Skeletal muscle tissue (tissue), 4 donors: Measurements from ENCODE around the gene GSAP. TPM values are rescaled to one million over a fixed set of nuclear protein-coding genes. Genes with fewer than 3 reads are reported as not detected.
A peak's percentile ranks its signal among the peaks of the same experiment; 100 is the strongest.

ENCODE experiments used
- H3K27ac ChIP-seq: one replicate; pipeline ENCODE4 v1.7.0; 2013; ENCODE audit warnings: mild to moderate bottlenecking, low read depth, low read length, inconsistent platforms
- H3K27me3 ChIP-seq, 3 donors: one replicate each; pipeline ENCODE4 v1.7.0; 2013; ENCODE audit warnings: low read length in 3 of 3; ENCODE audit not compliant: control insufficient read depth in 3 of 3, insufficient read depth in 3 of 3
- H3K36me3 ChIP-seq, 3 donors: one replicate each; pipeline ENCODE4 v1.7.0; 2013; ENCODE audit warnings: low read length in 3 of 3; ENCODE audit not compliant: control insufficient read depth in 3 of 3, insufficient read depth in 3 of 3
- H3K4me1 ChIP-seq, 3 donors: one replicate each; pipeline ENCODE4 v1.7.0; 2013; ENCODE audit warnings: low read length in 3 of 3, mild to moderate bottlenecking in 3 of 3; ENCODE audit not compliant: control insufficient read depth in 3 of 3, insufficient read depth in 3 of 3
- H3K4me3 ChIP-seq, 3 donors: one replicate each; pipeline ENCODE4 v1.7.0; 2013; ENCODE audit warnings: low read length in 3 of 3
- H3K9ac ChIP-seq, 3 donors: one replicate each; pipeline ENCODE4 v1.7.0; 2013; ENCODE audit warnings: low read length in 3 of 3, mild to moderate bottlenecking in 3 of 3, moderate library complexity in 2 of 3, low read depth in 1 of 3
- H3K9me3 ChIP-seq, 3 donors: one replicate each; pipeline ENCODE4 v1.7.0; 2013; ENCODE audit warnings: low read length in 3 of 3; ENCODE audit not compliant: control insufficient read depth in 3 of 3
- total RNA-seq: library from RNA; depleted of rRNA; stranded (reverse); fragments of >200 nt; gene quantifications from one replicate; pipeline ENCODE4 v1.2.3, GENCODE V29; 2014
- donor health status: Osteomylitis.

Gene GSAP
- total RNA-seq, 1 donor from 2014 or later: 6.8 TPM

- no peaks in the 10 kb centered on the region for H3K9me3 ChIP-seq
- no peaks in the 10 kb centered on the region for H3K36me3 ChIP-seq
- peak overlapping the region; percentile 78 for H3K27ac ChIP-seq
- H3K27me3 ChIP-seq: no peaks in the 10 kb centered on the region
- H3K4me3 ChIP-seq: no peak overlapping the region
- H3K9ac ChIP-seq: no peak overlapping the region
- H3K4me1 ChIP-seq: peaks cover 18 to 20% (median 19%) of the 10 kb centered on the region in 3 donors
Measured at GRCh38 chr7:77327067-77327931, 88.8 kb downstream of the GSAP start.

GRCh38 chr7:77326131-77326530 is 90.0 kb downstream of the GSAP start:
- H3K27me3 ChIP-seq: no peaks in the 10 kb centered on the region
- no peak overlapping the region for H3K4me3 ChIP-seq
- H3K9me3 ChIP-seq: no peaks in the 10 kb centered on the region
- no peak overlapping the region for H3K9ac ChIP-seq
- H3K36me3 ChIP-seq: peaks cover 0 to 8% (median 0%) of the 10 kb centered on the region in 3 donors
- H3K27ac ChIP-seq: no peak overlapping the region
- H3K4me1 ChIP-seq: peaks cover 11 to 20% (median 18%) of the 10 kb centered on the region in 3 donors

DNA sequence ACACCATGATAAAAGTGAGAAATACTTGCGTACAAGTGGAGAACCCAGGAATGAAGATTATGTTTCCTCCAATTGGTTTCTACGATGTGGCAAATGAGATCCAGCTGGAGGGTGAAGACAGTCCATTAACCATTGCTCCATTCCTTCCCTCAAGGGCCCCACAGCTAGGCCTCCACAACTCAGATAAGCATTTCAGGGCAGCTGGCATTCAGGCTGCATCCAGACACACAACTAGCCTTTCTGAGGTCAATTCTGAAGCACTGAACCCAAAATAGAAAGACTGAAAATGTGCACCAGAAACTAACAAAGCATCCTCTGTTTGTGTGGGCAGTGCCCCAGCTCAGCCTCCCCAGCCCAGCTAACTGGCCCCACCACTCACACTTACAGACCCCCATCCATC is 94.8 kb downstream of the GSAP start:
- H3K36me3 ChIP-seq: peaks cover 0 to 8% (median 0%) of the 10 kb centered on the region in 3 donors

DNA sequence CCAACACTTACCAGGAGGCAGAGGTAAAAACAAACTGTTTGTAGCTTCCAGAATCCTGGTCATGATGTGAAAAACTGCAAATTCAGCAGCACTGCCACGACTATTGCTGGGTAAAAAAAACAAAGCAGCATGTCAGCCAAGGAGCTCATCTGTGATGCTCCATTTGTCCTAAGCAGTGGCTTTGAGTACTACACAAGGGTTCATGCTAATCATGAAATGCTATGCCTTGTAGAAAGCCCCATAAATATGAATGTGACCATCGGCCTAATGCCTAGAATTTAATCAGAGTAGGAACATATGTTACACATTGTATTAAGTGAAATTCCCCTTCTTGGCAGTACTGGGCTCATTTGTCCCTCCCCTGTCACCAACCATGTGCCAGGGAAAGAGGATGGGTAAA is 95.4 kb downstream of the GSAP start:
- H3K36me3 ChIP-seq: peaks cover 0 to 8% (median 0%) of the 10 kb centered on the region in 3 donors
- no peak overlapping the region for H3K9ac ChIP-seq
- no peaks in the 10 kb centered on the region for H3K9me3 ChIP-seq
- no peaks in the 10 kb centered on the region for H3K27me3 ChIP-seq
- no peak overlapping the region for H3K4me3 ChIP-seq
- H3K27ac ChIP-seq: no peak overlapping the region
- H3K4me1 ChIP-seq: no peaks in the 10 kb centered on the region

More for the DNA sequence above, 94.8 kb downstream of the GSAP start:
- Histone ChIP-seq H3K9me3 (no peaks in the 10 kb centered on the region), H3K9ac (no peak overlapping the region), H3K4me1 (no peaks in the 10 kb centered on the region), H3K27ac (no peak overlapping the region), H3K4me3 (no peak overlapping the region), H3K27me3 (no peaks in the 10 kb centered on the region)

- H3K36me3 ChIP-seq: peaks cover 0 to 8% (median 0%) of the 10 kb centered on the region in 3 donors
- H3K27ac ChIP-seq: no peak overlapping the region
- no peaks in the 10 kb centered on the region for H3K9me3 ChIP-seq
- H3K4me3 ChIP-seq: no peak overlapping the region
- no peak overlapping the region for H3K9ac ChIP-seq
- peaks cover 0 to 2% (median 0%) of the 10 kb centered on the region in 3 donors for H3K4me1 ChIP-seq
- H3K27me3 ChIP-seq: no peaks in the 10 kb centered on the region
Measured at GRCh38 chr7:77320137-77320536, 96.0 kb downstream of the GSAP start.

DNA sequence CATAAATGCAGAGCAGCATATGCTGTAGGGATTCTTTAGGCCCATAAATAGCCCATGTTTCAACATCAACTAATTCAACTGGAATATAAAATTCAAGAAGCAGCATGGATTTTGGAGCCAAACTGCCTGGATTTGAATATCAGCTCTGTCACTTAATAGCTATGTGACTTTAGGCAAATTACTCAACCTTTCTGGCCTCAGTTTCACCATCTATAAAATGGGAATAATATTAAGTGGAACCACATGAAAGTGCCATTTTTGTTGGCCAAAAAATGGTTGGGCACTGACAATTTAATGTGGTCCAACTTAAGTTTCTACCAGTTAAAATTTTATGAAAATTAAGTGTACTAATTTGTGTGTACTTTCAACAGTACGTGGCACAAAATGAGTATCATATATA is 98.1 kb downstream of the GSAP start:
- no peaks in the 10 kb centered on the region for H3K9me3 ChIP-seq
- H3K4me3 ChIP-seq: no peak overlapping the region
- no peak overlapping the region for H3K27ac ChIP-seq
- H3K4me1 ChIP-seq: peaks cover 4 to 5% (median 4%) of the 10 kb centered on the region in 3 donors
- H3K36me3 ChIP-seq: peaks cover 0 to 8% (median 0%) of the 10 kb centered on the region in 3 donors
- H3K27me3 ChIP-seq: no peaks in the 10 kb centered on the region
- H3K9ac ChIP-seq: no peak overlapping the region

DNA sequence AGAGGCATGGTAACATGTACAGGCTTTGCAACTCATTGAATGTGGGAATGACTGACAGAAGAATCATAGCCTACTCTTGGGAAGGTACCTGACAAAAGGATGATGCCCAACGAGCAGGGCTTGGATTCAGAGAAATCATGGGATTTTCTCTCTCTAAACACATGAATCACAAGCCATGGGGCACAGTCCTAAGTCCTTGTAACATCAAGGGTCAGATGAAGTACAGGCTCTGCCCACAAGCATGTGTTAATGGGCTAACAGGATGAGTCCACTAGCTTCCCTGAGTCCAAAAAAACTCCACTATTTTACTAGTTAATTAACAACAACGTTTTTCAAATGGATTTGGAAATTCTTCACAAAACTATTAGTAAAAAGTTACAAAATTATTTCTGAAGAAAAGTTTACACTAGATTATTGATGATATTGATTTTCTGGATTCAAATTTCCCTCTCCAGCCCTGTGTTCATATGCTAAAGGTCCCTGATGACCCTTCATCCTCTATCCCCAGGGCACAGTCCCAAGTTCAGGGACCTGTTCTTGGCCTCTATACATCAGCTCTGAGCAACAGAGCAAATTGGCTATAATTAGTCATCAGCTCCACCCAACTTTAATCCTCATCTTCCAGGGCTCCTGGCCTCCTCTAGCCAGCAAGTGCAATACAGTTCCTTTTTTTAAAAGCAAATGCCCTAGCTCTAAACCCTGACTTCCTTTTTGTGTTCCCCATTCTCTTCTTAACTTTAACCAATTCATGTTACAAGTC is 99.8 kb downstream of the GSAP start:
- H3K4me3 ChIP-seq: no peak overlapping the region
- no peaks in the 10 kb centered on the region for H3K27me3 ChIP-seq
- peaks cover 4 to 10% (median 7%) of the 10 kb centered on the region in 3 donors for H3K4me1 ChIP-seq
- no peaks in the 10 kb centered on the region for H3K9me3 ChIP-seq
- no peak overlapping the region for H3K27ac ChIP-seq
- peaks cover 0 to 2% (median 0%) of the 10 kb centered on the region in 3 donors for H3K36me3 ChIP-seq
- no peak overlapping the region for H3K9ac ChIP-seq

DNA sequence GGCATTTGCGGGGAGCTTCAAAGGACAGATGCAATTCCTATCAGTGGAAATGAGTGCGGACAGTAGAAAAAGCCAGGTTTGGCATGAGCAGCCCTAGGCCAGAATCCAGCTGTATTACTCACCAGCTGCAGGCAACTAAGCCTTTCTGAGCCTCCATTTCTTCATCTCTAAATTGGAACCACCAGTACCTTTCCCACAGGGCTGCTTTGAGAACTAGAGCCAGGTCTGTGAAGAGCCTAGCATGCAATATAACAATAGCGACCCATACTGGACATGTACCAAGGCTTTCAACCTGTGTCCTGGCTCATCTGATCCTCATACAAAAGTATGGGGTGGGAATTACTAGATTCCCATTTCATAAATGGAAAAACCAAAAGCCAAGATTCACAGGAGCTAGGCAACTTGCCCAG is 101.0 kb downstream of the GSAP start:
- no peaks in the 10 kb centered on the region for H3K27me3 ChIP-seq
- H3K4me3 ChIP-seq: no peak overlapping the region
- no peaks in the 10 kb centered on the region for H3K9me3 ChIP-seq
- H3K36me3 ChIP-seq: peaks cover 0 to 2% (median 0%) of the 10 kb centered on the region in 3 donors
- no peak overlapping the region for H3K27ac ChIP-seq
- peaks cover 4 to 10% (median 7%) of the 10 kb centered on the region in 3 donors for H3K4me1 ChIP-seq
- H3K9ac ChIP-seq: no peak overlapping the region

- no peak overlapping the region for H3K4me3 ChIP-seq
- H3K9me3 ChIP-seq: no peaks in the 10 kb centered on the region
- H3K27ac ChIP-seq: no peak overlapping the region
- peaks cover 0 to 2% (median 0%) of the 10 kb centered on the region in 3 donors for H3K36me3 ChIP-seq
- H3K4me1 ChIP-seq: peaks cover 4 to 13% (median 10%) of the 10 kb centered on the region in 3 donors
- no peaks in the 10 kb centered on the region for H3K27me3 ChIP-seq
- H3K9ac ChIP-seq: no peak overlapping the region
Measured at GRCh38 chr7:77313876-77314480, 102.2 kb downstream of the GSAP start.
